HL-60 (cell line): ENCODE measurements around the gene MBNL1.

Experiments
- CTCF ChIP-seq: IDR thresholded peaks from one replicate; pipeline ENCODE4 v1.5.1; 2011; ENCODE audit warnings: low read length, control low read depth, inconsistent platforms; ENCODE audit not compliant: insufficient read depth
- GABPA ChIP-seq: IDR thresholded peaks from 2 replicates; pipeline ENCODE4 v1.6.1; 2012; ENCODE audit warnings: low read depth
- POLR2AphosphoS5 ChIP-seq: IDR thresholded peaks from 2 replicates; pipeline ENCODE4 v1.6.1; 2012; ENCODE audit warnings: low read depth
- REST ChIP-seq: IDR thresholded peaks from 2 replicates; pipeline ENCODE4 v1.6.1; 2012; ENCODE audit warnings: low read depth; ENCODE audit not compliant: insufficient replicate concordance

GRCh38 chr3:152300029-152300731 is 31.5 kb downstream of the MBNL1 start:
- no peak for TF ChIP-seq CTCF
- TF ChIP-seq POLR2AphosphoS5, result no peak
- TF ChIP-seq REST, result no peak
- TF ChIP-seq GABPA, result no peak
